Measurements from ENCODE around the gene FGF14. TPM values are rescaled to one million over a fixed set of nuclear protein-coding genes. Genes with fewer than 3 reads are reported as not detected.

FGF14 gene
- total RNA-seq, 1 donor from 2014 or later, result 1.7 TPM

- no peak overlapping the region for H3K27ac Mint-ChIP-seq (ENCODE audit: unreplicated experiment)
- TF ChIP-seq CTCF (conservative IDR thresholded peaks at IDR 0.05), result no peak
- no peaks in the 10 kb centered on the region for H3K36me3 Mint-ChIP-seq (ENCODE audit: low read depth)
- no peak for DNase-seq (ENCODE audit: low read depth, low spot score)
- H3K4me3 Mint-ChIP-seq, result no peak overlapping the region
- H3K9me3 Mint-ChIP-seq, result no peaks in the 10 kb centered on the region
- H3K27me3 Mint-ChIP-seq (ENCODE audit: low read depth), result no peaks in the 10 kb centered on the region
- no peaks in the 10 kb centered on the region for H3K4me1 Mint-ChIP-seq
Measured at GRCh38 chr13:101979825-101980224, 422.0 kb downstream of the FGF14 start.

GRCh38 chr13:101978552-101979315 lies 423.1 kb downstream of the FGF14 start:
- TF ChIP-seq CTCF (conservative IDR thresholded peaks at IDR 0.05), result no peak
- no peak overlapping the region for H3K4me3 Mint-ChIP-seq
- no peaks in the 10 kb centered on the region for H3K27me3 Mint-ChIP-seq (ENCODE audit: low read depth)
- H3K4me1 Mint-ChIP-seq, result no peaks in the 10 kb centered on the region
- H3K36me3 Mint-ChIP-seq (ENCODE audit: low read depth), result no peaks in the 10 kb centered on the region
- no peaks in the 10 kb centered on the region for H3K9me3 Mint-ChIP-seq
- no peak for DNase-seq (ENCODE audit: low read depth, low spot score)
- no peak overlapping the region for H3K27ac Mint-ChIP-seq (ENCODE audit: unreplicated experiment)

- Mint-ChIP-seq H3K4me1 (no peaks in the 10 kb centered on the region), H3K27ac (ENCODE audit: unreplicated experiment) (no peak overlapping the region), H3K27me3 (ENCODE audit: low read depth) (no peaks in the 10 kb centered on the region), H3K9me3 (no peaks in the 10 kb centered on the region), H3K4me3 (no peak overlapping the region), H3K36me3 (ENCODE audit: low read depth) (no peaks in the 10 kb centered on the region)
- DNase-seq (ENCODE audit: low read depth, low spot score), result no peak
- no peak for TF ChIP-seq CTCF (conservative IDR thresholded peaks at IDR 0.05)
Measured at GRCh38 chr13:101977475-101977874, 424.4 kb downstream of the FGF14 start.

GRCh38 chr13:101972191-101972590 lies 429.7 kb downstream of the FGF14 start:
- DNase-seq (ENCODE audit: low read depth, low spot score), result no peak
- Mint-ChIP-seq H3K27me3 (ENCODE audit: low read depth) (no peaks in the 10 kb centered on the region), H3K4me3 (no peak overlapping the region), H3K36me3 (ENCODE audit: low read depth) (no peaks in the 10 kb centered on the region), H3K27ac (ENCODE audit: unreplicated experiment) (no peak overlapping the region), H3K9me3 (no peaks in the 10 kb centered on the region), H3K4me1 (peaks cover 12% of the 10 kb centered on the region)
- no peak for TF ChIP-seq CTCF (conservative IDR thresholded peaks at IDR 0.05)

GRCh38 chr13:101970341-101970740 lies 431.5 kb downstream of the FGF14 start:
- peaks cover 12% of the 10 kb centered on the region for H3K4me1 Mint-ChIP-seq

More at GRCh38 chr13:101970341-101970740, 431.5 kb downstream of the FGF14 start:
- no peak for DNase-seq (ENCODE audit: low read depth, low spot score)
- Mint-ChIP-seq H3K27ac (ENCODE audit: unreplicated experiment) (no peak overlapping the region), H3K27me3 (ENCODE audit: low read depth) (no peaks in the 10 kb centered on the region), H3K4me3 (no peak overlapping the region), H3K36me3 (ENCODE audit: low read depth) (no peaks in the 10 kb centered on the region), H3K9me3 (no peaks in the 10 kb centered on the region)
- no peak for TF ChIP-seq CTCF (conservative IDR thresholded peaks at IDR 0.05)

All from neural crest cell (in vitro differentiated cells).